PFSK-1 (cell line): ENCODE measurements around the gene CISTR.

Experiments
- FOXP2 ChIP-seq: optimal IDR thresholded peaks from 2 replicates; pipeline ENCODE3; 2011; ENCODE audit warnings: borderline replicate concordance, control low read depth, inconsistent platforms; ENCODE audit not compliant: insufficient read depth; ENCODE audit errors: extremely low read length, extremely low read depth
- POLR2AphosphoS5 ChIP-seq: IDR thresholded peaks from 2 replicates; pipeline ENCODE4 v1.6.1; 2012; ENCODE audit warnings: low read depth, mild to moderate bottlenecking, control low read depth, low read length, moderate library complexity
- REST ChIP-seq, 2 experiments: IDR thresholded peaks; 2 replicates each; pipeline versions ENCODE4 v1.6.1 to v1.8.0; 2011 to 2012; ENCODE audit warnings: low read depth in 2 of 2, low read length in 2 of 2, control low read depth in 1 of 2, inconsistent platforms in 1 of 2, mild to moderate bottlenecking in 1 of 2, moderate library complexity in 1 of 2; ENCODE audit not compliant: insufficient read depth in 1 of 2
- SIN3A ChIP-seq: IDR thresholded peaks from 2 replicates; pipeline ENCODE4 v1.6.1; 2012; ENCODE audit warnings: mild to moderate bottlenecking, low read length, moderate library complexity, borderline replicate concordance; ENCODE audit not compliant: insufficient read depth
- TAF1 ChIP-seq: IDR thresholded peaks from 2 replicates; pipeline ENCODE4 v1.6.1; 2012; ENCODE audit warnings: low read length, control low read depth, borderline replicate concordance; ENCODE audit not compliant: insufficient read depth

The CISTR gene

GRCh38 chr12:53703756-53704155 lies 48.0 kb downstream of the CISTR start:
- TF ChIP-seq FOXP2 (no peak), POLR2AphosphoS5 (no peak), TAF1 (no peak), SIN3A (no peak), REST (IDR thresholded peaks at IDR 0.05; ENCODE audit: insufficient read depth in 1 of 2, low read depth in 2 of 2, low read length in 2 of 2) (no peak)

DNA sequence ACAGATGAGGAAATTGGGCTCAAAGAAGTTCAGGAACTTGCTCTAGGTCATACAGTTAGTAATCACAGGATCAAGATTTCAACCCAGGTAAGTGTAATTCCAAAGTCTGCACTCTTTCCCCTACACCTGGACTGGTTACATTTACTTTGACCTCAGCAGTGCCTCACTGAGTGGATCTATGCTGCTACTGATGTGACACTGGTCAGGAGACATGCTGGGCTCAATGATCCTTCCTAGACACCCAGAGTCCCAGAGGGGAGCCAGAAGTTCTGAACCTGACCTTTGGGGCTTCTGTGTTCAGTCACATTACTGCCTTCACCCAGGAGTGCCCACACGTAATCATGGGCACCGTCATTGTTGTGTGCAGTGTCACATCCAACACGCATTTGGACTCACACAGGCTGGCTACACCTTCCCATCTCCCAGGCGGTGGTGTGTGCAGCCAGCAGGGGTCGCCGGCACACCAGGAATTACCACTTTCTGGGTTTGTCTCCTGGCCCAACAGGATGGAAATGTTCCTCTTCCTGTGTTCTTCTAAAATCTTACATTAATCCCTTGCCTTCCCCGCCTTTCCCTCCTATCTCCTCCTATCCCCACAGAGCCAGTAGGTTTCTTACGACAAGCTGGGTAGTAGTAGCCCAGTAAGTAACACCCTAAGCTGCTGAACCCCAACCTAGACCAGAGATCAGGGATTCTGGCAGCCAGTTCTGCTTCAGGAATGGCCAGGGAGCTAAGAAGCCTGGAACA lies 50.1 kb downstream of the CISTR start:
- peak; percentile 31 for TF ChIP-seq FOXP2
- TF ChIP-seq SIN3A = no peak

DNA sequence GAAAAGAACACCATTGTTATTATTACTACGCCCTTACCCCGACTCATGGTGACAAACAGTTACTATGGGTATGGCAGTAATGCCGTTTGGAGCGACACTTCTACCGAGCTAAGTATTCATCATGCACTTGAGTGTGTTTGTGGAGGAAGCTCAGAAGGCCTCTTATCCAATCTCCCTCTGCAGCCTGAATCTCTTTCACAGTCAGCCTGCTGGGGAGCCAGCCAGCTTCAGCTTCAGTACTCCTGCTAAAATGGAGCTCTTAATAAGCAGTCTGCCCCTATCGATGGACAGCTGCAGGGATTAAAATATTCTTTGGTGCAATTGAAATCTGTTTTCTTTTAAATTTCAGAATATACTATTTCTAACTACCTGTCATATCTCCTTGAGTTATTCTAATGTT lies 51.2 kb downstream of the CISTR start:
- TF ChIP-seq REST (IDR thresholded peaks at IDR 0.05; ENCODE audit: insufficient read depth in 1 of 2, low read depth in 2 of 2, low read length in 2 of 2) (no peak), TAF1 (no peak), SIN3A (no peak), POLR2AphosphoS5 (no peak), FOXP2 (no peak)

- TF ChIP-seq TAF1 = no peak
- TF ChIP-seq REST (IDR thresholded peaks at IDR 0.05; ENCODE audit: insufficient read depth in 1 of 2, low read depth in 2 of 2, low read length in 2 of 2) = no peak
- TF ChIP-seq POLR2AphosphoS5 = no peak
- TF ChIP-seq FOXP2 = no peak
- TF ChIP-seq SIN3A = no peak
Measured at GRCh38 chr12:53699678-53700025, 52.1 kb downstream of the CISTR start.

DNA sequence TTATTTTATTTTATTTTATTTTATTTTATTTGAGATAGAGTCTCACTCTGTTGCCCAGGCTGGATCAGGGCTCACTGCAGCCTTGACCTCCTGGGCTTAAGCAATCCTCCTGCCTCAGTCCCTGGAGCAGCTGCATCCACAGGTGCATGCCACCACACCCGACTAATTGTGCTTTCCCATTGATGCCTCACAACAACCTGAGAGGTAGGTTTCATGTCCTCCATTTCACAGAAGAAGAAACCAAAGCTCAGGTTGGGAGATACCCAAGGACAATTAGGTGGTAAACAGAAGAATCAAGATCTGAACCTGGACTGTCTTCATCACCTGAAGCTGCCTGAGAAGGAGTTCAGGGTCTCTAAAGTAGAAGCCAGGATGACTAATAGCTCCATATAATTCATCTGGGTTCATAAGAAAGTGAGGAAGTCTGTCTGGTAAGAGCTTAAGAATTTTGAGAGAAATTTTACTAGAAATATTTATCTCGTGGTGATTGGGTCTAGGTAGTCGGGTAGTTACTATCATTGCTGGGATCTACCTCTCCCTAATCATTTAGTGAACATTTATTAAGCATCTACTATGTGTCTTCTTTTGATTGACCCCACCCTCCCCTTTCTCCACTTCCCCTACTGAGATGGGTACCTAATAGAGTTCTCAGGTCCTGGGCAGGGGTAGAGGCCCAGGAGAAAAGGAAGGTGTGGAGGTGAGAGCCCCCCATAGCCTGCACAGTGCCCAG lies 52.7 kb downstream of the CISTR start:
- TF ChIP-seq POLR2AphosphoS5 (no peak), REST (IDR thresholded peaks at IDR 0.05; ENCODE audit: insufficient read depth in 1 of 2, low read depth in 2 of 2, low read length in 2 of 2) (no peak), FOXP2 (no peak), TAF1 (no peak), SIN3A (no peak)
